Inferior parietal cortex (tissue), 1 donor: Measurements from ENCODE around the gene CDH5.

Source experiments
- DNase-seq: peaks from one replicate; pipeline ENCODE4 v3.0.0-alpha.2; 2016; ENCODE audit errors: extremely low spot score

Gene CDH5

DNA sequence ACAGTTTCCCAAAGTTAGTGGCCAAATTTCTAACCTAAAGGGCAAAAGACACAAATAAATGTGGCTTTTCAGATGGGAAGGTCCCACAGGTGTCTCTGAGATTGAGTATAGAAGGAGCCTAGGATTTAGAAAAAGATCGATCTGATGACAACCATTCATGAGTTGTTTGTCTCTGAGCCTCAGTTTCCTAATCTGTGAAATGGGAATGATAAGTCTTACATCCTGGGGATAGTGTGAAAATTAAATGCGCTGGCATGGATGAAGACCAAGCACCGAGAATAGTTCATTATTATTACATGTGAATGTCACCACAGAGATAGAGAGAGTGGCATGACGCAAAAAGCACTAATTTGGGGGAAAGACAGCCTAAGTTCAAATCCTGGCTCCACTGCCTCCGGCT lies 7.2 kb downstream of the CDH5 start:
- DNase-seq, result no peak

DNA sequence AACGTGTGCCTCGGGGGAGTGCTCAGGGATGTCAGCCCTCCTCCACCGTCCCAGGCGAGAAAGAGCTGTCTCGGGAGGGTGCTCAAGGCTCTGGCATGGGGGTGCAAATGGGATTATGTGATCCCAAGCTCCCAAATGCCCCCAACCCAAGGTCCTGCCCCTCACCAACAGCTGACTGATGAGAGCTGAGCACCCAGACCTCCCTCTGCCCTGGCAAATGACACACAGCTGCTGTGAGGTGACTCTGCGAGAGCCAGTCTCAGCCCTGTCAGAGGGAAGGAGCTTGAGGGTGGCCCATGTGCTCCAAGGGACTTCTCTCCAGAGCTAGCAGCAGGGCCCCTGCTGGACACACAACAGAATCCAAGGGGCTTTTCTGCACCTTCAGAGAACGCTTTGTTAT lies 7.7 kb downstream of the CDH5 start:
- no peak for DNase-seq

DNA sequence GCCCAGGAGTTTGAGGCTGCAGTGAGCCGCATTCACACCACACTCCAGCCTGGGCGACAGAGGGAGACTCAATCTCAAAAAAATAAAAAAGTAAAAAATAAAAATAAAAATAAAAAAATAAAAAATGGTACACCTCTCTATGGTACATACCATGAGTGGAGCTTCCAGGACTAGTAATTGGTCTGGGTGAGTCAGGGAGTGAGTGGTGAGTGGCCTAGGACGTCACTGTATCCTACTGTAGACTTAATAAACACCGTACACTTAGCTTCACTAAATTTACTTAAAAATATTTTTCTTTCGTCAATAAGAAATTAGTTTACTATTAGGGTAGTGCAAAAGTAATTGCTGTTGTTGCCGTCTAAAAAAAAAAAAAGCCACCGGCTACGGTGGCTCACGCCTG lies 9.0 kb downstream of the CDH5 start:
- no peak for DNase-seq

DNA sequence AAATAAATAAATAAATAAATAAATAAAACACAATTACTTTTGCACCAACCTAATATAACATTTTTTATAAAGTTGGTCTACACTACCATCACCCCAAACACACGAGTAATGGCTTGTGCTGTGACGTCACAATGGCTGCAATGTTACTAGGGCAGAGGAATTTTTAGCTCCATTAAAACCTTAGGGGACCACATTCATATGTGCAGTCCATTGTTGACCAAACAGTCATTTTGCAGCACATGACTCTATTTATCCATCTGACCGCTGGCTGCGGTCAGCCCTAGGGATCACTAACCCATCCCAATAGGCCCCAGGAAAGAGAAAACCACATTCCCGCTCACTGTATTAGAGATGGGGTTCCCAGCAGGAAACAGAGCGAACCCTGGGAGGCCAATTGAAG lies 9.6 kb downstream of the CDH5 start:
- DNase-seq, result no peak

DNA sequence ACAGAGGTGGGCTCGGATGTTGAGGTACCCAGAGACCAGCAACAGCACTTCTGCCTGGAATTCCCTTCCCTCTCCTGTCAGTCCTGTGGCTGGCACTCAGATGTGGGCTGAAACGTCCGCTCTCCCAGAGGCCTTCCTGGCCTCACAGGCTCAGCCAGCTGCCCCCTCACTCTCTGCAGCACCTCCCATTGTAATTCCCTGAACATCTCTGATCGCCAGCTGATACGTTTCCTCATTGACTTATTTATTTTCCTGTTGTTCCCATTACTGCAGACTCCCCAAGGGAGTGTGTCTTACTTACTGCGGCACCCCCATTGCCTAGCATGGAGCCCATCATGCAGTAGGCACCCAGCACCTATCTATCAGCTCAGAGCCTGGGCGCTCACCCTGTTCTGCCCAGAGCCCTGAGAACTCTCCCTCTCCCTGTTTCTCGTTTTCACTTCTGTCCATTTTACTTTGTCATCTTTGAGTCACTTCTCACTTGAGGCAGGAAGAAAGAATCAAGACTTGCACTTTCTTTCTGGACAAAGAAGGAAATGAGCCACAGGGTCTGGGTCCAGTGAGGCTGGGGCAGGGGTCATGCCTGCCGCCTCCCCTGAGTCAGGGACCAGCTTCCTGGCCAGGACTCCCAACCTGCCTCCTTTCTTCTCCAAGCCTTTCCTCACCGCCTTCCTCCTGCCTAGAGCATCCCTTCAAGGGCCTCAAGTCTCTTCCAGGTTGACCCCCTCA lies 10.2 kb downstream of the CDH5 start:
- no peak for DNase-seq

DNA sequence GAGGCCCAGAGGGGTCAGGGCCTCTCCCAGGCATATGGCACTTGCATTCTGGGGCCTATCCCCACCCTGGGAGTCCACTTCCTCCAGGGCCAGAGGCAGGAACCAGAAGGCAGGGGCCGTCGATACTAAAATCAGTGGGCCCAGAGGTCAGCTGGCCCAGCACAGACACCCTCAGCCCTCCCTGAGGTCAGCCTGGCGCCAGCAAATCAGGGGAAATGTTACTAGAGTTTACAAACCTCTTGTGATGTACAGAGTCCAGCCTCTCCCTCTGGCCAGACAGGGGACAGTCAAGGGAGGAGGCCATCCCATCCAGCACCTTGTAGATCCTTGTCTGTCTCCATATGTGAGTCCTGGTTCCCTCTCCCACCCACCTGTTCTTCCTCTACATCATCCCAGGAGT lies 10.8 kb downstream of the CDH5 start:
- DNase-seq, result no peak

DNA sequence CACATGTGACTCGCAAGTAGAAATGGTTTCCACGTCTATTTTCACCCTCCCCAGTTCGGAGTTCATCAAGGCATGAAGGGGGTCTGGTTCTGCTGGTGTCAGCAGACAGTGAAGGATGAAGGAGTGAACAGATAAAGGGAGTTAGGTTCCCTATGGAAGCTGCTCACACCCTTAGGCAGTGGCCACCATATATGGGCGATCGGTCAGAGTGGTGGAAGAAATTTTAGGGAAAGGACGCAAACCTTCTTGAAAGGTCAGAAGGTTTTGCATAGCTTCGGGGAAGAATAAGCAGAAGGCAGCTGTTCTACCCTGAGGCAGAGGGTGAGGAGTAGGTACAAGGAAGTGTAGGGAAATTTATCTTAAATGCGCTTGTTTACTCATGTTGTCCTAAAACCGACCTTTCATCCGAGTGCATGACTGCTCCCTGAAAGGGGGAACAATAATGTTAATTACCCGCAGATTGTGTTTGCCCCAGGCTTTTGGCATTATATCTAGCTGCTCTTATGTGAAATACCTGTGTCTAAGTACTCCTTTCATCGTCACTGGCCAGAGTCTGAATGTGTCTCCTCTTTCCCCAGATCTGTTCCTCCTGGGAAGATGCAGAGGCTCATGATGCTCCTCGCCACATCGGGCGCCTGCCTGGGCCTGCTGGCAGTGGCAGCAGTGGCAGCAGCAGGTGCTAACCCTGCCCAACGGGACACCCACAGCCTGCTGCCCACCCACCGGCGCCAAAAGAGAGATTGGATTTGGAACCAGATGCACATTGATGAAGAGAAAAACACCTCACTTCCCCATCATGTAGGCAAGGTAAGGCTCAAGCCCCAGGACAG lies 12.5 kb downstream of the CDH5 start:
- no peak for DNase-seq

DNA sequence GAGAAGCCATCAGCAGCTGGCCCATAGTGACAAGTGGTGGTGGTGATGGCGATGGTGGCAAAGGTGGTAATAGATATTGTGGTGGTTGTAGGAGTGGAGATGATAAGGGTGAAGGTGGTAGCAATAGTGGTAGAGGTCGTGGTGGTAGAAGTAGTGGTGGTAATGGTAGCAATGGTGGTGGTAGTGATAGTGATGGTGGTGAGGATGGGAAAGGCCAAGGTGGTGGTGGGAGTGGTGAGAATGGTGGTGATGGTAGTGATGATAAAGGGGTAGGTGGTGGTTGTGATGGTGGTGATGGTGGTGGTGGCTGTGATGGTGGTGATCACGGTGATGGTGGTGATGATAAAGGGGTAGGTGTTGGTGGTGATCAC lies 13.1 kb downstream of the CDH5 start:
- DNase-seq, result no peak

DNA sequence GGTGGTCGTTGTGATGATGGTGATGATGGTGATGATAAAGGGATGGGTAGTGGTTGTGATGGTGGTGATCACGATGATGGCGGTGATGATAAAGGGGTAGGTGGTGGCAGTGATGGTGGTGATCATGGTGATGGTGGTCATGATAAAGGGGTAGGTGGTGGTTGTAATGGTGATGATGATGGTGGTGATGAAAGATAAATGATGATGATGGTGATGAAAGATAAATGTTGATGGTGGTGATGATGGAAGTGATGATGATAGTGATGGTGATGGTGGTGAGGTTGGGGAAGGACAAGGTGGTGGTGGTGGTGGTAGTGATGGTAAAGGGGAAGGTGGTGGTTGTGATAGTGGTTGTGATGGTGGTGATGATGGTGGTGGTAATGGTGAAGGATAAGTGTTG lies 13.9 kb downstream of the CDH5 start:
- no peak for DNase-seq

DNA sequence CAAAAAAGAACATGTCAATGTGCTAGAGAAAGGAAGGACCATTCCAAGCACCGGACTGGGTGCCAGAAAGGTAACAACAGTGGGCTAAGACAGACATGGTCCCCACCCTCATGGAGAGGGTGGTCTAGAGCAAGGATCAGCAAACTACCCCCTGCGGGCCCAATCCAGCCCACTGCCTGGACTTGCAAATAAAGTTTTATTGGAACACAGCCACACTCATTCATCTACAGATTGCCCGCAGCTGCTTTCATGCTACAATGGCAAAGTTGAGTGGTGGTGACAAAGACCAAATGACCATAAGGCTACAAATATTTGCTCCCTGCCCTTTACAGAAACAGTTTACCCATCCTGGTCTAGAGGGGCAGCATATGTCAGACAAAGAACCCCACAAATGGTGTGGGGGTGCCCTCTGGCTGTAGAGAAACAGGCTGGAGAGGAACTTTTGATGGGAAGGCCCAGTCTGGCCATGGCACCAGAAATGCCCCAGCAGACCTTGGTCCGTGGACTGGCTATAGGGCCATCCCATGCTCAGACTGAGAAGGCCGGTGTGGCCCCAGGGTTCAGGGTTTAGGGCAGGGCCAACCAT lies 15.2 kb downstream of the CDH5 start:
- no peak for DNase-seq

DNA sequence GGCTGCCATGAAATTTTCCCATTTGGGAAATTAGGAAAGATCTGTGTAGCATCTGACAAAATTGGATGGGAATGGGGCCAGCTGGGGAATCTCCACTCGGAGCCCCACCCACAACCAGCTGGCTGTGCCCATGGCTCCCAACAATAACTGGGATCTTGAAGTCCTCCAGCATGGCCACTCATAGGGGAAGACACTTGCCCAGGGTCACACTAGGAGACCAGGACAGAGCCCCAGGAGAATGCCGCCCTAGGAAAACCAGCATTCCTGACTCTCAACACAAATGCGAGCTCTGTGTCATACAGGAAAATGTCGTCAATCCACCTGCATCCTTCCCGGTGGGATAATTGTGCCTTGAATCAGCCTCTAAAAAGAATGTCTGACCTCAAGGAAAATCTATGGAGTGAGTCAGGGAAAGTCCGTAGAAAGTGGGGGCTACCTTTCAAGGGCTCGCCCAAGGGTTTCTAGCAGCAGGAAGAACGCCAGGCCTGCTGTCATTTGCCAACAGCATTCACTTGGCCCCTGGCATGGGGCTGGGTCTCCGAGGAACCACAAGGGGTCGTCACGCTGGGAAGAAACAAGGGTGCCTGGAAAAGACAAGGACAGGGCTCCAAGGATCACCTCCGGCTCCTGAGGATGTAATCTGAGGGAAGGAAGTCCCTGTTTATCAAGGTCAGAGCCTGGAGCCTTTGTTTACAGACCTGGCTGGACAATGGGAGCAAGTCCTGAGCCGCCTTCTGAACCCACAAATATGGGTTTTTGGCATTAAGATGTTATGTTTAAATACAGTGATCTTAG lies 15.9 kb downstream of the CDH5 start:
- DNase-seq, result no peak

DNA sequence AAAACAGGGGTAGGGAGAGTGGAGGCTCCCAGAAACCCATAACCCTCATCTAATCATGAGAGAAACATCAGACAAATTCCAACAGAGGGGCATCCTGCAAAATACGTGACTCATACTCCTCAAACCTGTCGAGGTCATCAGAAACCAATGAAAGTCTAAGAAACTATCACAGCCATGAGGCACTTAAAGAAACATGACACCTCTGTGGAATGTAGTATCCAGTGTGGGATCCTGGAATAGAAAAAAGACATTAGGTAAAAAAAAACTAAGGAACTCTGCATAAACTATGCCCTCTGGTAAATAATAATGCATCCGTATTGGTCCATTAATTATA lies 16.4 kb downstream of the CDH5 start:
- DNase-seq, result no peak

DNA sequence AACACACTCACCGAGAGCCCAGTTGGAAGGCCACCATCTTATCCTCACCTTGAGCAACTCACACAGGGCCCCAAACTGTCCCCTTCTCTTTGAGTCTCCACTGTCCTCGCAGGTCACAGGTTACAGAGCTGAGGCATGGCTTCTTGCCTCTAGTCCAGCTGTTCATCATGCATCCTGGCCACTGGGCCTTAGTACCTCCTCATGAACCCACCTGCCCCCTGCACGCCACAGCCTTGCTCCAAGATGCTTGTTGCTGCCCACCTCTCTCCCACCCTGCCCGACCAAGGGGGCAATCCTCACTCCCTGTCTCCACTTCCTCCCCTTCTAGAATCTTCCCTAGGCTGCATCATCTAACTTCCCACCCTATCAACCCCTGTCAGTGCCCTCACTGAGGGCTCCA lies 17.1 kb downstream of the CDH5 start:
- DNase-seq, result no peak

DNA sequence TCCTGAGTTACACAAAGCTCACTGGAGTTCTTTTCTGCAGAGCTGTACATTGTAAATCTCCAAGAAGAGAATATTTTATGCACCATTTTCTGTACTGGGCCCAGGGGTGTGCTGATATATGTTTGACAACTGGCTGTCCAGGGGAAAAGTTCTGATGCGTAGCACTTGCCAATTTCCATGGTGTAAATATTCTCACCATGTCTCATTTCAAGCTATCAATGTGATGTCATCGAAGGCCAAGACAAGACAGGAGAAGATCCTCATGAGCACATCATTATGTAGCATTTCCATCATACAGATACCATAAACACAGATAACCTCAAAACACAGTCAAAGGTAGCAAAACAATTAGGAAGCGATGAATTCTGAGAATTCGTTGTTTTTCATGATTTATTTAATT lies 18.9 kb downstream of the CDH5 start:
- no peak for DNase-seq

DNA sequence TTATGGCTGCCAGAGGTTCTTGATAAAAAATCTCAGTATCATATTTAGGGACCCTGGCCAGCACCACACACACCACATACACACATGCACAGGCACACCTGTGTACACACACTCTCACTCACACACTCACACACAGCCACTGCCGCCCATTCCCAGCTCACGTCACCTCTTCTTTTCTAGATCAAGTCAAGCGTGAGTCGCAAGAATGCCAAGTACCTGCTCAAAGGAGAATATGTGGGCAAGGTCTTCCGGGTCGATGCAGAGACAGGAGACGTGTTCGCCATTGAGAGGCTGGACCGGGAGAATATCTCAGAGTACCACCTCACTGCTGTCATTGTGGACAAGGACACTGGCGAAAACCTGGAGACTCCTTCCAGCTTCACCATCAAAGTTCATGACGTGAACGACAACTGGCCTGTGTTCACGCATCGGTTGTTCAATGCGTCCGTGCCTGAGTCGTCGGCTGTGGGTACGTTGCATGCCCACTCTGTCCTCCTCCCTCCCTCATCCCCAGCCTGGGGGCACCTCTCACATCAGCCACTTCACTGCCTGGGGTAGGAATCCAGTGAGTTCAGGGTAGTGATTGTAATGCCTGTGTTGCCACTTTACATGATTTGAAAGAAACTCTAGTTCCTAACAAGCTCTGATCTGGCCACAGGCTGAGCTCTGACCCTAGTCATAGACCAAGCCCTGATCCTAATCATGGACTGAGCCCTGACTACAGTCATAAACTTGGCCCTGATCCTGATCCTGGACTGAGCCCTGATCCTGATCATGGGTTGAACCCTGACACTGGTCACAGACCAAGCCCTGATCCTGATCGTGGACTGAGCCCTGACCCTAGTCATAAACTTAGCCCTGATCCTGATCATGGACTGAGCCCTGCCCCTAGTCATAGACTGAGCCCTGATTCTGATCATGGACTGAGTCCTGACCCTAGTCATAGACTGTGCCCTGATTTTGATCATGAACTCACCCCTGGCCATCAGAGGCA lies 20.4 kb downstream of the CDH5 start:
- DNase-seq, result no peak

DNA sequence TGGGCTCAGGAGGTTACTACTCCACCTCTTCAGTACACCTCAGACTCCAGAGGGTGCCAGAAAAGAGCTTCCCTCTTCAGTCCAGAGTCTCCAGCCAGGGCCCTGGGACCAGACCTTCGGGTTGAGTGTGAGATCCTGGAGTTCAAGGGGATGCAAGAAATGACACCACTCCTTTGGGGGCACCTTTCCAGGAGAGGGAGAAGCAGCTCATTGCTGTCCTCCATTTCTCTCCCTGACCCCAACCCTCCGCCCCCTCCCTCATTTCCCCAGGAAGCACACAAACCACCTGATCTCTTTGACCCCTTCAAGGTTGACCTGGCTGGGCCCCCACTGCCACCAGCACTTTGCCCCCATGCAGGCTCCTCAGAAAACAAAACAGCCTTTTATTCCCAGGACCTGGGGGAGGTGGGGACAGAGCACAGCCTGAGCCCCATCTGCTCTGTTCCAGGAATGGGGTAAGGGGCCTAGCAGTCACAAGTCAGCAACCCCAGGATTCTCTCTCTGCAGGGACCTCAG lies 21.4 kb downstream of the CDH5 start:
- no peak for DNase-seq

DNA sequence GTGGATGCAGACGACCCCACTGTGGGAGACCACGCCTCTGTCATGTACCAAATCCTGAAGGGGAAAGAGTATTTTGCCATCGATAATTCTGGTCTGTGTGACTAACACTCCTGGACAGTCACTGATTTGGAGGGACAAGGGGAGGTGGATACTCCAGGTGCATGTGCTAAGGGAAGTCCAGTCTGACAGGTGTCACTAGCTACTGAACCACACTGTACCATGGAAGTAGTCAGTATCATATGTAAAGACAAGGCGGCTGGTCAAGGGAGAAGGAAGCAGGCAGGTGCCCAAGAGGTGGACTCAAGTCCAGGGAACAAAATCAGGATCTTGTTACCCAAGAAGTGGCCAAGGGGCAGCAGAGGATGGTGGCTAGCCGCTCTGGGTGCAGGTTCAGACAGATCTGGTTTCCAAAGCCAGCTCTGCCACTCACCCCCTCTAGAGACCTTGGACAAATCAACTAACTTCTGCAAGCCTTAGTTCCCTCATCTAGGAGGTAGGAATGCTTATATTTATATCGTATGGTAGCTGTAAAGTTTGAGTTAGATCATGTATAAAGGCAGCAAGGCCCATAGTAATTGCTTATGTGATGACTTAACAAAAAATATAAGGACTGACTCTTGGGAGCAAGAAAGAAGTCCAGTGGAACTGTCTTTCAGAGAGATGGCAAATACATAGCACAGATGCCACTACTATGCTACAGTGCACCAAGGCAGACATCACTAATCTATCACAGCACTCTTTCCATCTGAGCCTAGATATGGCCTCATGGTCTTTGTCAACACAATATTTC lies 22.1 kb downstream of the CDH5 start:
- no peak for DNase-seq

DNA sequence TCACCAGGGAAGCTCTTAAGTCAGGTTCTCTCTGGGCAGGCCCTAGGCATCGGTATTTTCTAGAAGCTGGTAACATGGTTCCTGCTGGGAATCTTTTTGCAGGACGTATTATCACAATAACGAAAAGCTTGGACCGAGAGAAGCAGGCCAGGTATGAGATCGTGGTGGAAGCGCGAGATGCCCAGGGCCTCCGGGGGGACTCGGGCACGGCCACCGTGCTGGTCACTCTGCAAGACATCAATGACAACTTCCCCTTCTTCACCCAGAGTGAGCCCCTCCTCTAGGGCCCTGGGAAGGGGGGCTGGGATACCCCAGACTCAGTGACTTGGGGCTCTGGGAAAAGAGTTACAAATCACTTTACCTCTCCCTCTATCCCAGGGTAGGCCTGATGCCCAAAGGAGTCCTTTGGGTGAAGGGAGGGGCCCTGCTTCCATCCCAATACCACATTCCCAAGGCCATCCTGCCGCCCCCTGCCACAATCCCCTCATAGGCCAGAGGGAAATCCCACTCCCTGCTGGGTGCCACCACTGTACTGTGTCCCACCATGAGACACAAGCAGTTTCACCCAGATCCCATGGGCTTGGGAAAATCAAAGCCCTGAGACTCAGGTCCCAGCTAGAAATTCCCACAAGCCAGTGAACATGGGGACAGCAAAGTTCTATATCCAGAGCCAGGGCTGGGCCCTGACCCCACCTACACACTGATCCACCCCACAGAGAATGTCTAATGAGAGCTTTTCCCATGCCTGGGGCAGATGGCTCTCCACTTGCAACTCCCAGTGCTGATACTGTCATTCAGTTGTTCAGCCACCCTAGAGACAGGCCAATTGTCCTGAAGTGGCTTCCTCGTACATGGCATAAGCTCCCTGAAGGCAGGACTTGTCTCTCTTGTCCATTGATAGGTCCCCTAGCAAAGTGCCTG lies 23.0 kb downstream of the CDH5 start:
- DNase-seq, result no peak
